ENCODE measurements around the gene CIITA. TPM values are rescaled to one million over a fixed set of nuclear protein-coding genes. Genes with fewer than 3 reads are reported as not detected.

Gene CIITA
- total RNA-seq, 1 experiment from 2014 or later, result 0.26 TPM

GRCh38 chr16:10849736-10850477, 27.1 kb upstream of the CIITA start:
- no peak overlapping the region for H3K4me3 Mint-ChIP-seq
- no peaks in the 10 kb centered on the region for H3K36me3 Mint-ChIP-seq
- TF ChIP-seq FOXJ3 (CRISPR knock-in tag; IDR thresholded peaks at IDR 0.05; ENCODE audit: borderline replicate concordance), result no peak
- no peak for ATAC-seq
- no peaks in the 10 kb centered on the region for H3K9me3 Mint-ChIP-seq
- no peak for DNase-seq (ENCODE audit: low spot score)
- CTCF ChIA-PET, result interaction anchor here (0.5 to 1.6 kb wide), 2 partner anchors 69 to 406 kb away, joined by 3 to 8 read pairs; partner anchors contain the start of gene SOCS1
- H3K27me3 Mint-ChIP-seq (ENCODE audit: low read depth), result peaks cover 2% of the 10 kb centered on the region; the same call in 1 of the 2 replicates
- no peak overlapping the region for H3K27ac Mint-ChIP-seq
- POLR2A ChIA-PET, result interaction anchor here (0.6 to 0.7 kb wide), 2 partner anchors 30 to 32 kb away, joined by 3 read pairs; no protein-coding TSS in a partner anchor
- H3K4me1 Mint-ChIP-seq, result no peaks in the 10 kb centered on the region

- Mint-ChIP-seq H3K27me3 (ENCODE audit: low read depth) (peaks cover 2% of the 10 kb centered on the region; the same call in 1 of the 2 replicates), H3K4me1 (no peaks in the 10 kb centered on the region), H3K4me3 (no peak overlapping the region), H3K36me3 (no peaks in the 10 kb centered on the region), H3K9me3 (no peaks in the 10 kb centered on the region), H3K27ac (no peak overlapping the region)
- TF ChIP-seq KAT7 (CRISPR knock-in tag; IDR thresholded peaks at IDR 0.05; ENCODE audit: borderline replicate concordance) (no peak), ZNF219 (CRISPR knock-in tag; IDR thresholded peaks at IDR 0.05; ENCODE audit: borderline replicate concordance) (no peak), ATF1 (CRISPR knock-in tag; IDR thresholded peaks at IDR 0.05) (no peak)
- CTCF ChIA-PET, result interaction anchor here (0.5 kb wide), 1 partner anchor 406 kb away, joined by 3 read pairs; the partner anchor contains the start of gene SOCS1
- ATAC-seq (no peak), DNase-seq (ENCODE audit: low spot score) (no peak)
- POLR2A ChIA-PET, result interaction anchor here (0.7 kb wide), 1 partner anchor 33 kb away, joined by 3 read pairs; no protein-coding TSS in a partner anchor
These were observed 26.5 kb upstream of the CIITA start for GRCh38 chr16:10850478-10850850.

DNA sequence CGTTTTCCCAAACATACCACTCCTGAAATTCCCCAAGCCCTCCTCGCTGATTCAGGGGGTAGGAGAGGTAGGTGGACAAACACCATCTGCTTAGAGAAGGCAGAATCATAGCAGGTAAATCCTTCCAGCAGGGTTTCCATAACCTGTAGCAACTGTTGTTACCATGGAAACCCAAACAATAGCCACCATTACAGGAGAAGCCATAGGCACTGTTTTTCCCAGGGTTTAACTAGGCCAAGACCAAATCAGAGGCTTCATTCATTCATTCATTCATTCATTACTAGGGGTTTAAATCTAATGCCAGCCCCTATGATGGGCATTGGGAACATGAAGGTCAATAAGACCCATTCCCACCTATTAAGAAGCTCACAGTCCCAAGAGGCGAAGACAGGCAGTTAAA, 25.5 kb upstream of the CIITA start:
- ATAC-seq, result no peak; the same call in 1 of the 2 replicates
- H3K4me1 Mint-ChIP-seq, result no peaks in the 10 kb centered on the region
- no peak for DNase-seq (ENCODE audit: low spot score)
- no peak overlapping the region for H3K27ac Mint-ChIP-seq
- H3K9me3 Mint-ChIP-seq, result no peaks in the 10 kb centered on the region
- no peak for TF ChIP-seq FOXK1 (CRISPR knock-in tag; IDR thresholded peaks at IDR 0.05)
- no peak for TF ChIP-seq TCF7 (CRISPR knock-in tag; IDR thresholded peaks at IDR 0.05; ENCODE audit: low read depth)
- TF ChIP-seq ZNF396 (CRISPR knock-in tag; IDR thresholded peaks at IDR 0.05; ENCODE audit: borderline replicate concordance), result no peak
- no peak for TF ChIP-seq CTCF (IDR thresholded peaks at IDR 0.05)
- TF ChIP-seq, protein P1, sequence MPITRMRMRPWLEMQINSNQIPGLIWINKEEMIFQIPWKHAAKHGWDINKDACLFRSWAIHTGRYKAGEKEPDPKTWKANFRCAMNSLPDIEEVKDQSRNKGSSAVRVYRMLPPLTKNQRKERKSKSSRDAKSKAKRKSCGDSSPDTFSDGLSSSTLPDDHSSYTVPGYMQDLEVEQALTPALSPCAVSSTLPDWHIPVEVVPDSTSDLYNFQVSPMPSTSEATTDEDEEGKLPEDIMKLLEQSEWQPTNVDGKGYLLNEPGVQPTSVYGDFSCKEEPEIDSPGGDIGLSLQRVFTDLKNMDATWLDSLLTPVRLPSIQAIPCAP (CRISPR knock-in tag; IDR thresholded peaks at IDR 0.05), result no peak
- no peak for TF ChIP-seq ZNF232 (CRISPR knock-in tag; IDR thresholded peaks at IDR 0.05)
- no peak for TF ChIP-seq ZNF138 (CRISPR knock-in tag; conservative IDR thresholded peaks at IDR 0.05)
- ChIA-PET CTCF (no interaction called here), POLR2A (no interaction called here)
- H3K4me3 Mint-ChIP-seq, result no peak overlapping the region
- H3K27me3 Mint-ChIP-seq (ENCODE audit: low read depth), result peaks cover 2% of the 10 kb centered on the region; the same call in 1 of the 2 replicates
- no peaks in the 10 kb centered on the region for H3K36me3 Mint-ChIP-seq

DNA sequence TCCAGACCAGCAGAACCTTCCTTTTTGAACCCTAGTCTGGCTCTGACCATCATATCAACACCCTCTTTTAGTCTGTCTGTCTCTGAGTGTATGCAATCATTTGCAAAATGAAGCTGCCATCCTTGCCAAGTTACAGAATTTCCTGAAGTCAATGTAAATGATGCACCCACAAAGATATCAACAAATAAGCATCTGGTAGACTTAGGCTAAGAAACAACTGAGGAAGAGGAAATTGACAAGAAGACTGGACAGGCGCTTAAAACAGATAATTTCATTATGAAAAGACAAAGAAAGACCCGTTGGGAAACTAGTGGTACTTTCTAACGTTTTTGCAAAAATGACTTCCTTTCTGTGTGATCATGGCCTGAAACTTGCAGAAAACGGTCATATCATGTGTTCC, 24.7 kb upstream of the CIITA start:
- H3K4me1 Mint-ChIP-seq, result no peaks in the 10 kb centered on the region
- DNase-seq (ENCODE audit: low spot score) (no peak), ATAC-seq (no peak)
- CTCF ChIA-PET, result interaction anchor here (2.1 kb wide), 1 partner anchor 66 kb away, joined by 5 read pairs; no protein-coding TSS in a partner anchor
- no peaks in the 10 kb centered on the region for H3K36me3 Mint-ChIP-seq
- POLR2A ChIA-PET, result no interaction called here
- H3K27me3 Mint-ChIP-seq (ENCODE audit: low read depth), result peaks cover 2% of the 10 kb centered on the region; the same call in 1 of the 2 replicates
- no peak overlapping the region for H3K27ac Mint-ChIP-seq
- no peaks in the 10 kb centered on the region for H3K9me3 Mint-ChIP-seq
- no peak overlapping the region for H3K4me3 Mint-ChIP-seq
- TF ChIP-seq GRHL2 (CRISPR knock-in tag; IDR thresholded peaks at IDR 0.05; ENCODE audit: insufficient replicate concordance, severe bottlenecking) (no peak), ZNF263 (CRISPR knock-in tag; IDR thresholded peaks at IDR 0.05; ENCODE audit: low read depth) (no peak), NR3C1 (CRISPR knock-in tag; conservative IDR thresholded peaks at IDR 0.05; ENCODE audit: low read depth) (no peak), CTCF (IDR thresholded peaks at IDR 0.05) (no peak), ZNF423 (CRISPR knock-in tag; IDR thresholded peaks at IDR 0.05) (no peak), JAZF1 (CRISPR knock-in tag; IDR thresholded peaks at IDR 0.05) (no peak)
- TF ChIP-seq, protein P2, sequence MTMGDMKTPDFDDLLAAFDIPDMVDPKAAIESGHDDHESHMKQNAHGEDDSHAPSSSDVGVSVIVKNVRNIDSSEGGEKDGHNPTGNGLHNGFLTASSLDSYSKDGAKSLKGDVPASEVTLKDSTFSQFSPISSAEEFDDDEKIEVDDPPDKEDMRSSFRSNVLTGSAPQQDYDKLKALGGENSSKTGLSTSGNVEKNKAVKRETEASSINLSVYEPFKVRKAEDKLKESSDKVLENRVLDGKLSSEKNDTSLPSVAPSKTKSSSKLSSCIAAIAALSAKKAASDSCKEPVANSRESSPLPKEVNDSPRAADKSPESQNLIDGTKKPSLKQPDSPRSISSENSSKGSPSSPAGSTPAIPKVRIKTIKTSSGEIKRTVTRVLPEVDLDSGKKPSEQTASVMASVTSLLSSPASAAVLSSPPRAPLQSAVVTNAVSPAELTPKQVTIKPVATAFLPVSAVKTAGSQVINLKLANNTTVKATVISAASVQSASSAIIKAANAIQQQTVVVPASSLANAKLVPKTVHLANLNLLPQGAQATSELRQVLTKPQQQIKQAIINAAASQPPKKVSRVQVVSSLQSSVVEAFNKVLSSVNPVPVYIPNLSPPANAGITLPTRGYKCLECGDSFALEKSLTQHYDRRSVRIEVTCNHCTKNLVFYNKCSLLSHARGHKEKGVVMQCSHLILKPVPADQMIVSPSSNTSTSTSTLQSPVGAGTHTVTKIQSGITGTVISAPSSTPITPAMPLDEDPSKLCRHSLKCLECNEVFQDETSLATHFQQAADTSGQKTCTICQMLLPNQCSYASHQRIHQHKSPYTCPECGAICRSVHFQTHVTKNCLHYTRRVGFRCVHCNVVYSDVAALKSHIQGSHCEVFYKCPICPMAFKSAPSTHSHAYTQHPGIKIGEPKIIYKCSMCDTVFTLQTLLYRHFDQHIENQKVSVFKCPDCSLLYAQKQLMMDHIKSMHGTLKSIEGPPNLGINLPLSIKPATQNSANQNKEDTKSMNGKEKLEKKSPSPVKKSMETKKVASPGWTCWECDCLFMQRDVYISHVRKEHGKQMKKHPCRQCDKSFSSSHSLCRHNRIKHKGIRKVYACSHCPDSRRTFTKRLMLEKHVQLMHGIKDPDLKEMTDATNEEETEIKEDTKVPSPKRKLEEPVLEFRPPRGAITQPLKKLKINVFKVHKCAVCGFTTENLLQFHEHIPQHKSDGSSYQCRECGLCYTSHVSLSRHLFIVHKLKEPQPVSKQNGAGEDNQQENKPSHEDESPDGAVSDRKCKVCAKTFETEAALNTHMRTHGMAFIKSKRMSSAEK (CRISPR knock-in tag; IDR thresholded peaks at IDR 0.05; ENCODE audit: borderline replicate concordance), result no peak
- TF ChIP-seq, protein P3, sequence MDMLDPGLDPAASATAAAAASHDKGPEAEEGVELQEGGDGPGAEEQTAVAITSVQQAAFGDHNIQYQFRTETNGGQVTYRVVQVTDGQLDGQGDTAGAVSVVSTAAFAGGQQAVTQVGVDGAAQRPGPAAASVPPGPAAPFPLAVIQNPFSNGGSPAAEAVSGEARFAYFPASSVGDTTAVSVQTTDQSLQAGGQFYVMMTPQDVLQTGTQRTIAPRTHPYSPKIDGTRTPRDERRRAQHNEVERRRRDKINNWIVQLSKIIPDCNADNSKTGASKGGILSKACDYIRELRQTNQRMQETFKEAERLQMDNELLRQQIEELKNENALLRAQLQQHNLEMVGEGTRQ (CRISPR knock-in tag; IDR thresholded peaks at IDR 0.05), result no peak
